Measurements from ENCODE around the gene GRIK1.

GRCh38 chr21:29661672-29662442, 277.9 kb downstream of the GRIK1 start:
- TF ChIP-seq, protein P1, sequence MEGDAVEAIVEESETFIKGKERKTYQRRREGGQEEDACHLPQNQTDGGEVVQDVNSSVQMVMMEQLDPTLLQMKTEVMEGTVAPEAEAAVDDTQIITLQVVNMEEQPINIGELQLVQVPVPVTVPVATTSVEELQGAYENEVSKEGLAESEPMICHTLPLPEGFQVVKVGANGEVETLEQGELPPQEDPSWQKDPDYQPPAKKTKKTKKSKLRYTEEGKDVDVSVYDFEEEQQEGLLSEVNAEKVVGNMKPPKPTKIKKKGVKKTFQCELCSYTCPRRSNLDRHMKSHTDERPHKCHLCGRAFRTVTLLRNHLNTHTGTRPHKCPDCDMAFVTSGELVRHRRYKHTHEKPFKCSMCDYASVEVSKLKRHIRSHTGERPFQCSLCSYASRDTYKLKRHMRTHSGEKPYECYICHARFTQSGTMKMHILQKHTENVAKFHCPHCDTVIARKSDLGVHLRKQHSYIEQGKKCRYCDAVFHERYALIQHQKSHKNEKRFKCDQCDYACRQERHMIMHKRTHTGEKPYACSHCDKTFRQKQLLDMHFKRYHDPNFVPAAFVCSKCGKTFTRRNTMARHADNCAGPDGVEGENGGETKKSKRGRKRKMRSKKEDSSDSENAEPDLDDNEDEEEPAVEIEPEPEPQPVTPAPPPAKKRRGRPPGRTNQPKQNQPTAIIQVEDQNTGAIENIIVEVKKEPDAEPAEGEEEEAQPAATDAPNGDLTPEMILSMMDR (IDR thresholded peaks at IDR 0.05; ENCODE audit: poor library complexity, severe bottlenecking) = no peak
- TF ChIP-seq RAD21 (conservative IDR thresholded peaks at IDR 0.05) (no peak), SMC3 (conservative IDR thresholded peaks at IDR 0.05; ENCODE audit: poor library complexity) (no peak), EP300 (conservative IDR thresholded peaks at IDR 0.05; ENCODE audit: poor library complexity, severe bottlenecking) (no peak), TAF1 (IDR thresholded peaks at IDR 0.05; ENCODE audit: low read depth) (no peak), POLR2AphosphoS5 (IDR thresholded peaks at IDR 0.05) (no peak), EZH2 (IDR thresholded peaks at IDR 0.05; ENCODE audit: borderline replicate concordance, insufficient read depth, low read length, poor library complexity, severe bottlenecking) (no peak), MXI1 (conservative IDR thresholded peaks at IDR 0.05; ENCODE audit: poor library complexity, severe bottlenecking) (no peak)
- TF ChIP-seq, protein P2, sequence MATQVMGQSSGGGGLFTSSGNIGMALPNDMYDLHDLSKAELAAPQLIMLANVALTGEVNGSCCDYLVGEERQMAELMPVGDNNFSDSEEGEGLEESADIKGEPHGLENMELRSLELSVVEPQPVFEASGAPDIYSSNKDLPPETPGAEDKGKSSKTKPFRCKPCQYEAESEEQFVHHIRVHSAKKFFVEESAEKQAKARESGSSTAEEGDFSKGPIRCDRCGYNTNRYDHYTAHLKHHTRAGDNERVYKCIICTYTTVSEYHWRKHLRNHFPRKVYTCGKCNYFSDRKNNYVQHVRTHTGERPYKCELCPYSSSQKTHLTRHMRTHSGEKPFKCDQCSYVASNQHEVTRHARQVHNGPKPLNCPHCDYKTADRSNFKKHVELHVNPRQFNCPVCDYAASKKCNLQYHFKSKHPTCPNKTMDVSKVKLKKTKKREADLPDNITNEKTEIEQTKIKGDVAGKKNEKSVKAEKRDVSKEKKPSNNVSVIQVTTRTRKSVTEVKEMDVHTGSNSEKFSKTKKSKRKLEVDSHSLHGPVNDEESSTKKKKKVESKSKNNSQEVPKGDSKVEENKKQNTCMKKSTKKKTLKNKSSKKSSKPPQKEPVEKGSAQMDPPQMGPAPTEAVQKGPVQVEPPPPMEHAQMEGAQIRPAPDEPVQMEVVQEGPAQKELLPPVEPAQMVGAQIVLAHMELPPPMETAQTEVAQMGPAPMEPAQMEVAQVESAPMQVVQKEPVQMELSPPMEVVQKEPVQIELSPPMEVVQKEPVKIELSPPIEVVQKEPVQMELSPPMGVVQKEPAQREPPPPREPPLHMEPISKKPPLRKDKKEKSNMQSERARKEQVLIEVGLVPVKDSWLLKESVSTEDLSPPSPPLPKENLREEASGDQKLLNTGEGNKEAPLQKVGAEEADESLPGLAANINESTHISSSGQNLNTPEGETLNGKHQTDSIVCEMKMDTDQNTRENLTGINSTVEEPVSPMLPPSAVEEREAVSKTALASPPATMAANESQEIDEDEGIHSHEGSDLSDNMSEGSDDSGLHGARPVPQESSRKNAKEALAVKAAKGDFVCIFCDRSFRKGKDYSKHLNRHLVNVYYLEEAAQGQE (IDR thresholded peaks at IDR 0.05; ENCODE audit: borderline replicate concordance) = no peak
